GM12892 (cell line): ENCODE results near the gene KIFC3.

Source experiments
- POLR2A ChIP-seq: IDR thresholded peaks from 2 replicates; pipeline ENCODE4 v1.6.1; 2011; ENCODE audit warnings: low read depth, low read length, control low read depth
- POLR2AphosphoS5 ChIP-seq: IDR thresholded peaks from 2 replicates; pipeline ENCODE4 v1.6.1; 2011; ENCODE audit warnings: low read depth, low read length, control low read depth

GRCh38 chr16:57747496-57747895 lies 54.8 kb downstream of the KIFC3 start:
- TF ChIP-seq POLR2A (no peak), POLR2AphosphoS5 (no peak)
